Nephron progenitor cell (in vitro differentiated cells): Measurements from ENCODE around the gene SLC49A3.
A peak's percentile ranks its signal among the peaks of the same experiment; 100 is the strongest.
"Not testable (repeated sequence)": the region's sequence is repeated elsewhere in the genome, so short reads cannot be mapped to it uniquely, and the experiment has no call there.

Experiments used
- DNase-seq: peaks from one replicate; pipeline ENCODE4 v3.0.0; 2021
- H3K27ac Mint-ChIP-seq: 2 replicates; pipeline ENCODE4 v1.8.0; 2021; ENCODE audit warnings: mild to moderate bottlenecking, moderate library complexity, mixed read lengths
- H3K27me3 Mint-ChIP-seq: 2 replicates; pipeline ENCODE4 v1.8.0; 2021; ENCODE audit warnings: mild to moderate bottlenecking, low read depth, mixed read lengths; ENCODE audit not compliant: poor library complexity
- H3K36me3 Mint-ChIP-seq: 2 replicates; pipeline ENCODE4 v1.8.0; 2021; ENCODE audit warnings: low read depth, mixed read lengths
- H3K4me1 Mint-ChIP-seq: 2 replicates; pipeline ENCODE4 v1.8.0; 2021; ENCODE audit warnings: mixed read lengths
- H3K4me3 Mint-ChIP-seq: 2 replicates; pipeline ENCODE4 v1.8.0; 2021; ENCODE audit warnings: mild to moderate bottlenecking, moderate library complexity, mixed read lengths
- H3K9me3 Mint-ChIP-seq: 2 replicates; pipeline ENCODE4 v1.8.0; 2021; ENCODE audit warnings: mild to moderate bottlenecking, moderate library complexity, mixed read lengths
- CTCF ChIP-seq: fragments of 200-600 bp; sonication (generic); IDR thresholded peaks from 2 replicates; pipeline ENCODE4 v1.5.0; 2021; ENCODE audit warnings: antibody characterized with exemption

Gene SLC49A3

GRCh38 chr4:699816-700580, 11.0 kb upstream of the SLC49A3 start:
- H3K36me3 Mint-ChIP-seq = no peaks in the 10 kb centered on the region
- no peak for DNase-seq
- H3K27me3 Mint-ChIP-seq = peaks cover 27% of the 10 kb centered on the region
- peaks cover 23% of the 10 kb centered on the region for H3K4me1 Mint-ChIP-seq
- H3K4me3 Mint-ChIP-seq = no peak overlapping the region
- H3K9me3 Mint-ChIP-seq = peaks cover 6% of the 10 kb centered on the region
- H3K27ac Mint-ChIP-seq = no peak overlapping the region
- TF ChIP-seq CTCF = no peak

GRCh38 chr4:694341-694940, 5.5 kb upstream of the SLC49A3 start:
- not testable (repeated sequence) for DNase-seq, H3K4me3 Mint-ChIP-seq, H3K36me3 Mint-ChIP-seq, H3K27ac Mint-ChIP-seq
- peaks cover 43% of the 10 kb centered on the region for H3K4me1 Mint-ChIP-seq
- peaks cover 13% of the 10 kb centered on the region for H3K9me3 Mint-ChIP-seq
- peaks cover 21% of the 10 kb centered on the region for H3K27me3 Mint-ChIP-seq

- no peak for TF ChIP-seq CTCF
- no peaks in the 10 kb centered on the region for H3K36me3 Mint-ChIP-seq
- DNase-seq = no peak
- H3K9me3 Mint-ChIP-seq = peaks cover 8% of the 10 kb centered on the region
- H3K27me3 Mint-ChIP-seq = peaks cover 16% of the 10 kb centered on the region
- peaks cover 35% of the 10 kb centered on the region for H3K4me1 Mint-ChIP-seq
- no peak overlapping the region for H3K4me3 Mint-ChIP-seq
- peak overlapping the region; percentile 75 for H3K27ac Mint-ChIP-seq
These were observed 4.0 kb upstream of the SLC49A3 start for GRCh38 chr4:692771-693554.

GRCh38 chr4:689723-690122, 772 bp upstream of the SLC49A3 start:
- no peak for TF ChIP-seq CTCF
- Mint-ChIP-seq H3K36me3 (no peaks in the 10 kb centered on the region), H3K27ac (no peak overlapping the region), H3K27me3 (peaks cover 6% of the 10 kb centered on the region), H3K9me3 (peaks cover 4% of the 10 kb centered on the region), H3K4me3 (no peak overlapping the region), H3K4me1 (peaks cover 46% of the 10 kb centered on the region)
- DNase-seq = no peak

- Mint-ChIP-seq H3K4me1 (peaks cover 43% of the 10 kb centered on the region), H3K36me3 (no peaks in the 10 kb centered on the region), H3K9me3 (no peaks in the 10 kb centered on the region), H3K27me3 (peaks cover 2% of the 10 kb centered on the region), H3K4me3 (no peak overlapping the region), H3K27ac (no peak overlapping the region)
- no peak for DNase-seq
- no peak for TF ChIP-seq CTCF
These were observed 739 bp downstream of the SLC49A3 start for GRCh38 chr4:687971-688853.
